Loucy (cell line): Measurements from ENCODE around the gene FHDC1.
A peak's percentile ranks its signal among the peaks of the same experiment; 100 is the strongest.

Source experiments
- H2AFZ ChIP-seq: fragments of 200-600 bp; sonication (generic); 2 replicates; pipeline ENCODE4 v1.6.0; 2016; ENCODE audit warnings: antibody characterized with exemption, mild to moderate bottlenecking, low read length, moderate library complexity
- H3F3A ChIP-seq: fragments of 200-600 bp; 2 replicates; pipeline ENCODE4 v1.6.0; 2016; ENCODE audit warnings: antibody characterized with exemption, low read depth, mild to moderate bottlenecking
- H3K27me3 ChIP-seq: fragments of 200-600 bp; sonication (generic); 2 replicates; pipeline ENCODE4 v1.6.1; 2014; ENCODE audit warnings: low read length, mild to moderate bottlenecking; ENCODE audit not compliant: insufficient read depth, poor library complexity, severe bottlenecking
- H3K36me3 ChIP-seq: fragments of 200-600 bp; sonication (generic); 2 replicates; pipeline ENCODE4 v1.6.1; 2016; ENCODE audit warnings: low read length; ENCODE audit not compliant: insufficient read depth
- H3K4me1 ChIP-seq: fragments of 200-600 bp; sonication (generic); 2 replicates; pipeline ENCODE4 v1.5.1; 2014; ENCODE audit warnings: low read length, mild to moderate bottlenecking; ENCODE audit not compliant: insufficient read depth, poor library complexity, severe bottlenecking
- H3K4me2 ChIP-seq: fragments of 200-600 bp; sonication (generic); 2 replicates; pipeline ENCODE4 v1.6.0; 2014; ENCODE audit warnings: antibody characterized with exemption, low read length, low read depth, mild to moderate bottlenecking; ENCODE audit not compliant: poor library complexity, severe bottlenecking
- H3K4me3 ChIP-seq: fragments of 200-600 bp; sonication (generic); 2 replicates; pipeline ENCODE4 v1.5.1; 2014; ENCODE audit warnings: low read length, mild to moderate bottlenecking, mixed read lengths; ENCODE audit not compliant: poor library complexity, severe bottlenecking
- H3K79me2 ChIP-seq: fragments of 200-600 bp; sonication (generic); 2 replicates; pipeline ENCODE4 v1.6.1; 2014; ENCODE audit warnings: low read length; ENCODE audit not compliant: insufficient read depth
- H3K9ac ChIP-seq: fragments of 200-600 bp; sonication (generic); 2 replicates; pipeline ENCODE4 v1.6.0; 2014; ENCODE audit warnings: mild to moderate bottlenecking, low read depth, low read length, moderate library complexity; ENCODE audit not compliant: poor library complexity, severe bottlenecking
- H3K9me2 ChIP-seq: fragments of 200-600 bp; sonication (generic); replicated peaks from 2 replicates; pipeline ENCODE4 v1.6.1; 2016; ENCODE audit warnings: low read depth, low read length, mixed read lengths
- H3K9me3 ChIP-seq: fragments of 200-600 bp; sonication (generic); 2 replicates; pipeline ENCODE4 v1.6.1; 2014; ENCODE audit warnings: mild to moderate bottlenecking, antibody characterized with exemption, low read length, low read depth; ENCODE audit not compliant: insufficient read depth
- H4K20me1 ChIP-seq: fragments of 200-600 bp; sonication (generic); 2 replicates; pipeline ENCODE4 v1.6.0; 2014; ENCODE audit warnings: antibody characterized with exemption, low read length, mild to moderate bottlenecking; ENCODE audit not compliant: insufficient read depth, poor library complexity, severe bottlenecking
- CTCF ChIP-seq: fragments of 200-600 bp; sonication (generic); conservative IDR thresholded peaks from 2 replicates; pipeline ENCODE4 v1.5.1; 2014; ENCODE audit warnings: mild to moderate bottlenecking, antibody characterized with exemption, low read length
- EZH2phosphoT487 ChIP-seq: fragments of 200-600 bp; IDR thresholded peaks from 2 replicates; pipeline ENCODE4 v1.6.1; 2018; ENCODE audit warnings: antibody characterized with exemption, mild to moderate bottlenecking, moderate library complexity, borderline replicate concordance

FHDC1 gene

DNA sequence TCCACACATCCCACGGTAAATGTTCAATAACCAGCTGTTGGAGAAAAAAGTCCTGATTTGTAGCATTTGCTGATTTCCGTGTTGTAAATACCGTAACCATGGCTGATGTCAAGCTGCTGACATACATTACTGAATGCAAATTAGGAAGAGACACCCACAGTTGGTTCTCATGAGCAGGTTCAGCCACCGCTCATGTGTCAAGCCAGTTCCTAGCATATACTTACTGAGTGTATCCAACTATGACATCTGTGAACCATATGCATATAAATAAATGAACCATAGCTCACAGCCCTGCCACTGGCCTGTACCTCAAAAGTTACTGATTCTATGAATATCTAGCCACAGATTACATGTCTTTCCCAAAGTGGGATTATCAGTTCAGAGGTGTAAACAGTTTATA, 29.5 kb downstream of the FHDC1 start:
- Histone ChIP-seq H3K36me3 (no peaks in the 10 kb centered on the region), H2AFZ (no peak overlapping the region), H3F3A (0 out of 2 replicates have a peak, but pooled peaks cover 4% of the 10 kb centered on the region), H3K9me3 (no peaks in the 10 kb centered on the region), H3K4me2 (no peak overlapping the region), H3K27me3 (no peaks in the 10 kb centered on the region), H3K4me1 (no peaks in the 10 kb centered on the region), H4K20me1 (no peaks in the 10 kb centered on the region), H3K79me2 (no peaks in the 10 kb centered on the region), H3K4me3 (no peak overlapping the region), H3K9ac (no peak overlapping the region), H3K9me2 (no peaks in the 10 kb centered on the region)
- TF ChIP-seq EZH2phosphoT487 (no peak), CTCF (no peak)

GRCh38 chr4:152967907-152968306, 31.8 kb downstream of the FHDC1 start:
- H2AFZ ChIP-seq, result peak overlapping the region; percentile 66
- H4K20me1 ChIP-seq, result no peaks in the 10 kb centered on the region
- no peaks in the 10 kb centered on the region for H3K36me3 ChIP-seq
- no peaks in the 10 kb centered on the region for H3K79me2 ChIP-seq
- TF ChIP-seq EZH2phosphoT487 (no peak), CTCF (no peak)
- peak overlapping the region; percentile 43 for H3K4me2 ChIP-seq
- no peaks in the 10 kb centered on the region for H3K27me3 ChIP-seq
- peak overlapping the region; percentile 27 for H3K4me3 ChIP-seq
- H3K9me2 ChIP-seq, result no peaks in the 10 kb centered on the region
- no peaks in the 10 kb centered on the region for H3K4me1 ChIP-seq
- 0 out of 2 replicates have a peak, but pooled peaks cover 4% of the 10 kb centered on the region for H3F3A ChIP-seq
- no peaks in the 10 kb centered on the region for H3K9me3 ChIP-seq
- peak overlapping the region; percentile 19 for H3K9ac ChIP-seq

GRCh38 chr4:152968806-152969394, 32.8 kb downstream of the FHDC1 start:
- no peaks in the 10 kb centered on the region for H4K20me1 ChIP-seq
- H3K79me2 ChIP-seq, result no peaks in the 10 kb centered on the region
- H3K9me3 ChIP-seq, result no peaks in the 10 kb centered on the region
- TF ChIP-seq CTCF (no peak), EZH2phosphoT487 (no peak)
- H3F3A ChIP-seq, result 0 out of 2 replicates have a peak, but pooled peaks cover 4% of the 10 kb centered on the region
- H3K36me3 ChIP-seq, result no peaks in the 10 kb centered on the region
- no peak overlapping the region for H3K4me3 ChIP-seq
- no peak overlapping the region for H3K4me2 ChIP-seq
- no peaks in the 10 kb centered on the region for H3K9me2 ChIP-seq
- no peak overlapping the region for H2AFZ ChIP-seq
- no peaks in the 10 kb centered on the region for H3K4me1 ChIP-seq
- no peaks in the 10 kb centered on the region for H3K27me3 ChIP-seq
- no peak overlapping the region for H3K9ac ChIP-seq
